HepG2 (cell line): Measurements from ENCODE around the gene CACNA1D. TPM values are rescaled to one million over a fixed set of nuclear protein-coding genes. Genes with fewer than 3 reads are reported as not detected.
A peak's percentile ranks its signal among the peaks of the same experiment; 100 is the strongest.

Experiments
- ARNT2 ChIP-seq: sonication (generic); formaldehyde crosslinking; IDR thresholded peaks from 2 replicates; pipeline ENCODE4 v1.8.0; 2022; ENCODE audit warnings: mild to moderate bottlenecking, low read depth, missing genetic modification reagents, moderate library complexity
- ATAD3A ChIP-seq: sonication (generic); formaldehyde crosslinking; IDR thresholded peaks from 2 replicates; pipeline ENCODE4 v1.4.0; 2020; ENCODE audit warnings: missing genetic modification reagents
- CBX1 ChIP-seq: IDR thresholded peaks from one replicate; pipeline ENCODE4 v1.6.1; 2016; ENCODE audit warnings: antibody characterized with exemption, low read depth
- CHD4 ChIP-seq: fragments of 200-600 bp; sonication (generic); IDR thresholded peaks from 2 replicates; pipeline ENCODE4 v1.7.0; 2017; ENCODE audit warnings: mild to moderate bottlenecking, low read length, borderline replicate concordance
- ERF ChIP-seq: IDR thresholded peaks from 2 replicates; pipeline ENCODE4 v1.6.1; 2018; ENCODE audit warnings: missing biosample characterization, missing genetic modification reagents
- FOXP4 ChIP-seq: sonication (generic); formaldehyde crosslinking; IDR thresholded peaks from 2 replicates; pipeline ENCODE4 v1.4.0; 2020; ENCODE audit warnings: missing genetic modification reagents
- HOXA3 ChIP-seq: sonication (generic); formaldehyde crosslinking; IDR thresholded peaks from 2 replicates; pipeline ENCODE4 v1.5.0; 2020; ENCODE audit warnings: missing genetic modification reagents
- HOXA5 ChIP-seq: sonication (generic); formaldehyde crosslinking; IDR thresholded peaks from 2 replicates; pipeline ENCODE4 v1.4.0; 2020; ENCODE audit warnings: missing genetic modification reagents
- KAT8 ChIP-seq: IDR thresholded peaks from 2 replicates; pipeline ENCODE4 v1.6.1; 2016; ENCODE audit warnings: missing genetic modification reagents, missing compliant biosample characterization
- MLLT10 ChIP-seq: sonication (generic); formaldehyde crosslinking; IDR thresholded peaks from 2 replicates; pipeline ENCODE4 v1.4.0; 2020; ENCODE audit warnings: missing genetic modification reagents
- NR1H2 ChIP-seq: sonication (generic); formaldehyde crosslinking; IDR thresholded peaks from 2 replicates; pipeline ENCODE4 v1.8.1; 2022; ENCODE audit warnings: low read depth, missing genetic modification reagents, borderline replicate concordance
- PRMT3 ChIP-seq: sonication (generic); formaldehyde crosslinking; IDR thresholded peaks from 2 replicates; pipeline ENCODE4 v1.8.1; 2022; ENCODE audit warnings: low read depth, mild to moderate bottlenecking, moderate library complexity, missing genetic modification reagents, borderline replicate concordance
- SMARCE1 ChIP-seq: fragments of 450-650 bp; IDR thresholded peaks from 2 replicates; pipeline ENCODE4 v1.6.1; 2017; ENCODE audit warnings: borderline replicate concordance
- SNAPC4 ChIP-seq: sonication (generic); formaldehyde crosslinking; IDR thresholded peaks from 2 replicates; pipeline ENCODE4 v1.4.0; 2020; ENCODE audit warnings: mild to moderate bottlenecking, missing genetic modification reagents
- STAG1 ChIP-seq: sonication (generic); formaldehyde crosslinking; IDR thresholded peaks from 2 replicates; pipeline ENCODE4 v1.4.0; 2020; ENCODE audit warnings: missing genetic modification reagents
- XBP1 ChIP-seq: sonication (generic); formaldehyde crosslinking; IDR thresholded peaks from 2 replicates; pipeline ENCODE4 v1.5.0; 2020; ENCODE audit warnings: missing genetic modification reagents
- ZBTB43 ChIP-seq: sonication (generic); formaldehyde crosslinking; conservative IDR thresholded peaks from 2 replicates; pipeline ENCODE4 v1.4.0; 2020; ENCODE audit warnings: missing genetic modification reagents
- ZFAT ChIP-seq: sonication (generic); formaldehyde crosslinking; conservative IDR thresholded peaks from 2 replicates; pipeline ENCODE4 v1.8.1; 2023; ENCODE audit warnings: missing genetic modification reagents, inconsistent platforms
- ZKSCAN1 ChIP-seq: fragments of 150-350 bp; IDR thresholded peaks from 2 replicates; pipeline ENCODE4 v1.6.1; 2014; ENCODE audit warnings: low read length
- ZNF18 ChIP-seq: sonication (generic); formaldehyde crosslinking; IDR thresholded peaks from 2 replicates; pipeline ENCODE4 v1.8.0; 2022; ENCODE audit warnings: mild to moderate bottlenecking, missing genetic modification reagents; ENCODE audit not compliant: insufficient replicate concordance
- ZNF34 ChIP-seq: sonication (generic); formaldehyde crosslinking; IDR thresholded peaks from 2 replicates; pipeline ENCODE4 v1.4.0; 2020; ENCODE audit warnings: mild to moderate bottlenecking, missing genetic modification reagents, borderline replicate concordance
- ZNF510 ChIP-seq: sonication (generic); formaldehyde crosslinking; IDR thresholded peaks from 2 replicates; pipeline ENCODE4 v1.4.0; 2020; ENCODE audit warnings: low read depth, mild to moderate bottlenecking, missing genetic modification reagents
- ZNF780A ChIP-seq: sonication (generic); formaldehyde crosslinking; IDR thresholded peaks from 2 replicates; pipeline ENCODE4 v1.8.0; 2022; ENCODE audit warnings: mild to moderate bottlenecking, missing genetic modification reagents, moderate library complexity
- polyA plus RNA-seq, 8 experiments: library from polyadenylated mRNA; depleted of rRNA in 3 of 8; stranded (reverse) in 7 of 8; unstranded in 1 of 8; fragments of >200 nt; fragmentation: Illumina TruSeq in 4 of 8; extraction: Trizol in 4 of 8; gene quantifications; 2 replicates each; pipeline versions ENCODE4 v1.2.1 to v1.2.3, GENCODE V29; 2011 to 2016; ENCODE audit warnings: low read depth in 4 of 8, missing spikeins in 1 of 8, mixed read lengths in 1 of 8; ENCODE audit not compliant: insufficient read depth in 1 of 8
- total RNA-seq, 5 experiments: library from RNA; depleted of rRNA; stranded (reverse); fragments of >200 nt; fragmentation: Illumina TruSeq; extraction: Trizol; gene quantifications; 2 replicates each; pipeline ENCODE4 v1.2.3, GENCODE V29; 2016; ENCODE audit warnings: low read depth in 1 of 5

Gene CACNA1D
- total and polyA plus RNA-seq, 2 of the 13 experiments (the other 11 are each of a cell fraction or from before 2014, with no cell fraction given), result 0.26 to 0.38 TPM

- TF ChIP-seq ZNF34 (CRISPR knock-in tag) (no peak), ERF (CRISPR knock-in tag) (0 out of 2 replicates have a peak, but pooled peaks have one; percentile 31), ZNF18 (CRISPR knock-in tag) (no peak), ZNF780A (no peak), CBX1 (no peak), HOXA5 (CRISPR knock-in tag) (no peak), NR1H2 (CRISPR knock-in tag) (no peak), SNAPC4 (CRISPR knock-in tag) (0 out of 2 replicates have a peak, but pooled peaks have one; percentile 45), HOXA3 (CRISPR knock-in tag) (peak; percentile 58; the same call in 1 of the 2 replicates), ARNT2 (CRISPR knock-in tag) (no peak), KAT8 (CRISPR knock-in tag) (peak; percentile 45; the same call in 1 of the 2 replicates), FOXP4 (CRISPR knock-in tag) (peak; percentile 75), CHD4 (no peak), ZFAT (no peak), STAG1 (CRISPR knock-in tag) (no peak), ZBTB43 (CRISPR knock-in tag) (no peak), ZKSCAN1 (no peak), ZNF510 (CRISPR knock-in tag) (no peak), XBP1 (CRISPR knock-in tag) (no peak), PRMT3 (CRISPR knock-in tag) (no peak), SMARCE1 (no peak), MLLT10 (CRISPR knock-in tag) (no peak), ATAD3A (CRISPR knock-in tag) (no peak)
Measured at GRCh38 chr3:53473422-53473821, 21.0 kb upstream of the CACNA1D start (continued).
